Karpas-422 (cell line): Measurements from ENCODE around the gene JADE2. TPM values are rescaled to one million over a fixed set of nuclear protein-coding genes. Genes with fewer than 3 reads are reported as not detected.
A peak's percentile ranks its signal among the peaks of the same experiment; 100 is the strongest.

Experiments
- DNase-seq: peaks from one replicate; pipeline ENCODE4 v3.0.0-alpha.2; 2015
- H2AFZ ChIP-seq: fragments of 200-600 bp; sonication (generic); 2 replicates; pipeline ENCODE4 v1.6.1; 2014; ENCODE audit warnings: antibody characterized with exemption, low read length, mixed read lengths
- H3K27ac ChIP-seq: fragments of 200-600 bp; sonication (generic); 2 replicates; pipeline ENCODE4 v1.5.1; 2014; ENCODE audit warnings: mild to moderate bottlenecking, low read length, moderate library complexity
- H3K27me3 ChIP-seq: fragments of 200-600 bp; sonication (generic); 2 replicates; pipeline ENCODE4 v1.6.1; 2014; ENCODE audit warnings: low read length, mixed read lengths
- H3K36me3 ChIP-seq: fragments of 200-600 bp; sonication (generic); 2 replicates; pipeline ENCODE4 v1.6.1; 2014; ENCODE audit warnings: low read length, mixed read lengths; ENCODE audit not compliant: insufficient read depth
- H3K4me1 ChIP-seq: fragments of 200-600 bp; sonication (generic); 2 replicates; pipeline ENCODE4 v1.6.1; 2014; ENCODE audit warnings: mild to moderate bottlenecking, low read length, mixed read lengths
- H3K4me2 ChIP-seq: fragments of 200-600 bp; sonication (generic); 2 replicates; pipeline ENCODE4 v1.6.1; 2014; ENCODE audit warnings: low read length, low read depth, mild to moderate bottlenecking; ENCODE audit not compliant: poor library complexity, severe bottlenecking
- H3K4me3 ChIP-seq: fragments of 200-600 bp; sonication (generic); 2 replicates; pipeline ENCODE4 v1.5.1; 2014; ENCODE audit warnings: mild to moderate bottlenecking, antibody characterized with exemption, low read length, mixed read lengths
- H3K79me2 ChIP-seq: fragments of 200-600 bp; sonication (generic); 2 replicates; pipeline ENCODE4 v1.6.1; 2014; ENCODE audit warnings: mild to moderate bottlenecking, low read length, mixed read lengths
- H3K9ac ChIP-seq: fragments of 200-600 bp; sonication (generic); 2 replicates; pipeline ENCODE4 v1.6.0; 2014; ENCODE audit warnings: low read length
- H3K9me2 ChIP-seq: fragments of 200-600 bp; sonication (generic), shearing (Covaris generic); replicated peaks from 2 replicates; pipeline ENCODE4 v1.6.0; 2014; ENCODE audit warnings: mild to moderate bottlenecking, low read length, moderate library complexity; ENCODE audit not compliant: insufficient read depth
- H3K9me3 ChIP-seq: fragments of 300-700, 200-600 bp; sonication (generic); 2 replicates; pipeline ENCODE4 v1.6.1; 2014; ENCODE audit warnings: low read length, mixed read lengths
- H4K20me1 ChIP-seq: fragments of 200-600 bp; sonication (generic); 2 replicates; pipeline ENCODE4 v1.6.1; 2014; ENCODE audit warnings: mild to moderate bottlenecking, antibody characterized with exemption, low read length, low read depth; ENCODE audit not compliant: insufficient read depth
- total RNA-seq: library from RNA; depleted of rRNA; stranded (reverse); fragments of >200 nt; shearing (Covaris generic); gene quantifications from 2 replicates; pipeline ENCODE4 v1.2.3, GENCODE V29; 2014; ENCODE audit warnings: low replicate concordance

JADE2 gene
- total RNA-seq, 1 experiment from 2014 or later, result 82.1 TPM

GRCh38 chr5:134582941-134583340 is 57.5 kb downstream of the JADE2 start:
- Histone ChIP-seq H3K27ac (no peak overlapping the region), H3K36me3 (peaks cover 28% of the 10 kb centered on the region), H3K9me3 (no peaks in the 10 kb centered on the region), H3K4me1 (peaks cover 16% of the 10 kb centered on the region), H3K9ac (no peak overlapping the region), H4K20me1 (peaks cover 16% of the 10 kb centered on the region; the same call in 1 of the 2 replicates), H3K79me2 (peaks cover 6% of the 10 kb centered on the region; the same call in 1 of the 2 replicates), H2AFZ (no peak overlapping the region), H3K9me2 (no peaks in the 10 kb centered on the region), H3K27me3 (no peaks in the 10 kb centered on the region), H3K4me3 (no peak overlapping the region), H3K4me2 (no peak overlapping the region)
- DNase-seq, result no peak

GRCh38 chr5:134583766-134584165 is 58.3 kb downstream of the JADE2 start:
- no peaks in the 10 kb centered on the region for H3K9me2 ChIP-seq
- no peak for DNase-seq
- H3K9me3 ChIP-seq, result no peaks in the 10 kb centered on the region
- peaks cover 16% of the 10 kb centered on the region for H3K4me1 ChIP-seq
- H3K4me3 ChIP-seq, result no peak overlapping the region
- H3K27me3 ChIP-seq, result no peaks in the 10 kb centered on the region
- no peaks in the 10 kb centered on the region for H3K79me2 ChIP-seq
- no peak overlapping the region for H3K9ac ChIP-seq
- H2AFZ ChIP-seq, result no peak overlapping the region
- peaks cover 20% of the 10 kb centered on the region for H3K36me3 ChIP-seq
- no peak overlapping the region for H3K4me2 ChIP-seq
- 0 out of 2 replicates have a peak, but pooled peaks cover 11% of the 10 kb centered on the region for H4K20me1 ChIP-seq
- peak overlapping the region; percentile 10 for H3K27ac ChIP-seq

GRCh38 chr5:134584662-134585061 is 59.2 kb downstream of the JADE2 start:
- H3K36me3 ChIP-seq, result peaks cover 11% of the 10 kb centered on the region; the same call in 1 of the 2 replicates
- no peak overlapping the region for H3K9ac ChIP-seq
- H3K9me2 ChIP-seq, result no peaks in the 10 kb centered on the region
- H2AFZ ChIP-seq, result no peak overlapping the region
- H3K79me2 ChIP-seq, result no peaks in the 10 kb centered on the region
- no peak overlapping the region for H3K4me3 ChIP-seq
- 0 out of 2 replicates have a peak, but pooled peaks cover 4% of the 10 kb centered on the region for H4K20me1 ChIP-seq
- no peaks in the 10 kb centered on the region for H3K9me3 ChIP-seq
- no peaks in the 10 kb centered on the region for H3K27me3 ChIP-seq
- H3K4me2 ChIP-seq, result no peak overlapping the region
- no peak for DNase-seq
- no peak overlapping the region; the same call in 1 of the 2 replicates for H3K27ac ChIP-seq
- H3K4me1 ChIP-seq, result peaks cover 16% of the 10 kb centered on the region

- Histone ChIP-seq H3K9ac (no peak overlapping the region), H3K27me3 (no peaks in the 10 kb centered on the region), H3K9me2 (no peaks in the 10 kb centered on the region), H2AFZ (no peak overlapping the region), H3K36me3 (0 out of 2 replicates have a peak, but pooled peaks cover under 1% of the 10 kb centered on the region), H3K4me2 (no peak overlapping the region), H4K20me1 (0 out of 2 replicates have a peak, but pooled peaks cover 4% of the 10 kb centered on the region), H3K27ac (no peak overlapping the region), H3K4me3 (no peak overlapping the region), H3K79me2 (no peaks in the 10 kb centered on the region), H3K9me3 (0 out of 2 replicates have a peak, but pooled peaks cover 3% of the 10 kb centered on the region), H3K4me1 (peaks cover 16% of the 10 kb centered on the region)
- no peak for DNase-seq
Observed at GRCh38 chr5:134585966-134586365, 60.5 kb downstream of the JADE2 start.

GRCh38 chr5:134586866-134587524 is 61.5 kb downstream of the JADE2 start:
- 0 out of 2 replicates have a peak, but pooled peaks cover 3% of the 10 kb centered on the region for H3K9me3 ChIP-seq
- H3K36me3 ChIP-seq, result no peaks in the 10 kb centered on the region
- H3K4me3 ChIP-seq, result peak overlapping the region; percentile 38; the same call in 1 of the 2 replicates
- H3K9ac ChIP-seq, result peak overlapping the region; percentile 54
- peak; percentile 95 for DNase-seq
- H3K4me2 ChIP-seq, result peak overlapping the region; percentile 65
- 0 out of 2 replicates have a peak, but pooled peaks cover under 1% of the 10 kb centered on the region for H4K20me1 ChIP-seq
- H3K27ac ChIP-seq, result no peak overlapping the region
- no peaks in the 10 kb centered on the region for H3K27me3 ChIP-seq
- no peaks in the 10 kb centered on the region for H3K9me2 ChIP-seq
- H3K79me2 ChIP-seq, result no peaks in the 10 kb centered on the region
- peaks cover 12% of the 10 kb centered on the region for H3K4me1 ChIP-seq
- H2AFZ ChIP-seq, result peak overlapping the region; percentile 100

GRCh38 chr5:134590992-134591659 is 65.7 kb downstream of the JADE2 start:
- no peaks in the 10 kb centered on the region for H3K36me3 ChIP-seq
- no peaks in the 10 kb centered on the region for H3K27me3 ChIP-seq
- no peak for DNase-seq
- peaks cover 16% of the 10 kb centered on the region for H3K4me1 ChIP-seq
- no peak overlapping the region for H3K27ac ChIP-seq
- no peaks in the 10 kb centered on the region for H4K20me1 ChIP-seq
- no peaks in the 10 kb centered on the region for H3K79me2 ChIP-seq
- H3K4me3 ChIP-seq, result no peak overlapping the region
- H3K9me3 ChIP-seq, result 0 out of 2 replicates have a peak, but pooled peaks cover 3% of the 10 kb centered on the region
- no peak overlapping the region for H3K4me2 ChIP-seq
- H3K9me2 ChIP-seq, result no peaks in the 10 kb centered on the region
- no peak overlapping the region for H2AFZ ChIP-seq
- no peak overlapping the region for H3K9ac ChIP-seq

GRCh38 chr5:134592141-134592746 is 66.8 kb downstream of the JADE2 start:
- Histone ChIP-seq H3K4me2 (no peak overlapping the region), H4K20me1 (no peaks in the 10 kb centered on the region), H3K36me3 (no peaks in the 10 kb centered on the region), H3K9me2 (no peaks in the 10 kb centered on the region), H3K9ac (no peak overlapping the region), H3K4me1 (peaks cover 8% of the 10 kb centered on the region), H3K4me3 (no peak overlapping the region), H3K27ac (no peak overlapping the region), H3K79me2 (no peaks in the 10 kb centered on the region), H3K9me3 (0 out of 2 replicates have a peak, but pooled peaks cover 3% of the 10 kb centered on the region), H3K27me3 (no peaks in the 10 kb centered on the region), H2AFZ (no peak overlapping the region)
- DNase-seq, result no peak

GRCh38 chr5:134594336-134594735 is 68.9 kb downstream of the JADE2 start:
- Histone ChIP-seq H4K20me1 (no peaks in the 10 kb centered on the region), H3K4me3 (no peak overlapping the region), H3K9me2 (no peaks in the 10 kb centered on the region), H3K27me3 (no peaks in the 10 kb centered on the region), H3K36me3 (no peaks in the 10 kb centered on the region), H3K4me1 (peaks cover 8% of the 10 kb centered on the region), H3K4me2 (no peak overlapping the region), H3K9ac (no peak overlapping the region), H2AFZ (no peak overlapping the region), H3K27ac (no peak overlapping the region), H3K9me3 (0 out of 2 replicates have a peak, but pooled peaks cover 3% of the 10 kb centered on the region), H3K79me2 (no peaks in the 10 kb centered on the region)
- no peak for DNase-seq
